HEK293 (cell line): Measurements from ENCODE around the gene TIMP4.

ENCODE experiments used
- CTCF ChIA-PET: fragments of 350-600 bp; formaldehyde crosslinking; extraction: SDS; loops from one replicate; lab custom pipeline; 2021; ENCODE audit warnings: antibody characterized with exemption; lab: Yijun Ruan, JAX
- POLR2A ChIA-PET: fragments of 300-600 bp; formaldehyde crosslinking; extraction: SDS; loops from one replicate; lab custom pipeline; 2020; ENCODE audit warnings: antibody characterized with exemption, inconsistent platforms; lab: Yijun Ruan, JAX
- H3K27ac ChIP-seq: fragments of 200-500 bp; sonication (Bioruptor generic); 2 replicates; pipeline ENCODE4 v1.5.1; 2014; ENCODE audit warnings: low read depth, low read length, control low read depth, inconsistent platforms; ENCODE audit errors: extremely low read depth
- H3K36me3 ChIP-seq, 2 experiments: fragments of 200-500 bp in 1 of 2; sonication (Bioruptor generic) in 1 of 2; 1 replicate in 1 of 2; 2 replicates in 1 of 2; pipeline ENCODE4 v1.5.1; 2014 to 2017; ENCODE audit warnings: inconsistent platforms in 2 of 2, low read length in 2 of 2; ENCODE audit not compliant: control insufficient read depth in 2 of 2, insufficient read depth in 1 of 2
- H3K4me1 ChIP-seq: fragments of 200-500 bp; sonication (Bioruptor generic); 2 replicates; pipeline ENCODE4 v1.5.1; 2014; ENCODE audit warnings: mild to moderate bottlenecking, low read length, inconsistent platforms; ENCODE audit not compliant: control insufficient read depth, insufficient read depth
- H3K4me3 ChIP-seq: 2 replicates; pipeline ENCODE4 v1.5.1; 2011; ENCODE audit warnings: low read depth, mild to moderate bottlenecking, control low read depth, low read length, moderate library complexity
- H3K9me3 ChIP-seq: fragments of 200-500 bp; sonication (Bioruptor generic); 2 replicates; pipeline ENCODE4 v1.5.1; 2014; ENCODE audit warnings: low read depth, low read length, inconsistent platforms; ENCODE audit not compliant: control insufficient read depth, insufficient read depth
- INSM2 ChIP-seq: fragments of 450-650 bp; formaldehyde crosslinking; IDR thresholded peaks from 2 replicates; pipeline ENCODE4 v1.5.1; 2016; ENCODE audit warnings: missing biosample characterization, missing genetic modification characterization
- REPIN1 ChIP-seq: fragments of 450-650 bp; formaldehyde crosslinking; IDR thresholded peaks from 2 replicates; pipeline ENCODE4 v1.5.1; 2017; ENCODE audit warnings: missing biosample characterization, missing genetic modification characterization, low read depth
- SP3 ChIP-seq: fragments of 450-650 bp; formaldehyde crosslinking; IDR thresholded peaks from 2 replicates; pipeline ENCODE4 v1.5.1; 2016; ENCODE audit warnings: missing biosample characterization, missing genetic modification characterization
- ZBTB21 ChIP-seq: fragments of 450-650 bp; formaldehyde crosslinking; IDR thresholded peaks from 2 replicates; pipeline ENCODE4 v1.5.1; 2017; ENCODE audit warnings: missing biosample characterization, missing genetic modification characterization
- ZEB2 ChIP-seq: fragments of 450-650 bp; formaldehyde crosslinking; IDR thresholded peaks from 2 replicates; pipeline ENCODE4 v1.5.1; 2016; ENCODE audit warnings: missing biosample characterization, missing genetic modification characterization
- ZNF148 ChIP-seq: fragments of 450-650 bp; formaldehyde crosslinking; IDR thresholded peaks from 2 replicates; pipeline ENCODE4 v1.5.0; 2017; ENCODE audit warnings: missing biosample characterization, missing genetic modification characterization, borderline replicate concordance
- ZNF155 ChIP-seq: fragments of 450-650 bp; formaldehyde crosslinking; IDR thresholded peaks from 2 replicates; pipeline ENCODE4 v1.5.1; 2016; ENCODE audit warnings: missing biosample characterization, missing genetic modification characterization
- ZNF157 ChIP-seq: fragments of 450-650 bp; formaldehyde crosslinking; IDR thresholded peaks from 2 replicates; pipeline ENCODE4 v1.5.1; 2016; ENCODE audit warnings: missing biosample characterization, missing genetic modification characterization
- ZNF16 ChIP-seq: fragments of 450-650 bp; formaldehyde crosslinking; IDR thresholded peaks from 2 replicates; pipeline ENCODE4 v1.5.1; 2016; ENCODE audit warnings: low read depth, missing biosample characterization, missing genetic modification characterization
- ZNF169 ChIP-seq: fragments of 450-650 bp; formaldehyde crosslinking; IDR thresholded peaks from 2 replicates; pipeline ENCODE4 v1.5.1; 2016; ENCODE audit warnings: missing biosample characterization, missing genetic modification characterization
- ZNF174 ChIP-seq: fragments of 450-650 bp; formaldehyde crosslinking; IDR thresholded peaks from 2 replicates; pipeline ENCODE4 v1.5.0; 2017; ENCODE audit warnings: missing biosample characterization, mild to moderate bottlenecking, missing genetic modification characterization
- ZNF302 ChIP-seq: fragments of 450-650 bp; formaldehyde crosslinking; IDR thresholded peaks from 2 replicates; pipeline ENCODE4 v1.5.1; 2016; ENCODE audit warnings: missing biosample characterization, missing genetic modification characterization, low read depth
- ZNF335 ChIP-seq: fragments of 450-650 bp; formaldehyde crosslinking; conservative IDR thresholded peaks from 2 replicates; pipeline ENCODE4 v1.5.1; 2016; ENCODE audit warnings: missing biosample characterization, missing genetic modification characterization
- ZNF391 ChIP-seq: fragments of 450-650 bp; formaldehyde crosslinking; IDR thresholded peaks from 2 replicates; pipeline ENCODE4 v1.5.1; 2016; ENCODE audit warnings: low read depth, missing biosample characterization, missing genetic modification characterization, borderline replicate concordance
- ZNF433 ChIP-seq: fragments of 450-650 bp; formaldehyde crosslinking; IDR thresholded peaks from 2 replicates; pipeline ENCODE4 v1.5.1; 2016; ENCODE audit warnings: missing biosample characterization, missing genetic modification characterization, low read depth
- ZNF501 ChIP-seq: fragments of 450-650 bp; formaldehyde crosslinking; IDR thresholded peaks from 2 replicates; pipeline ENCODE4 v1.5.1; 2016; ENCODE audit warnings: missing biosample characterization, missing genetic modification characterization
- ZNF548 ChIP-seq: fragments of 450-650 bp; formaldehyde crosslinking; IDR thresholded peaks from 2 replicates; pipeline ENCODE4 v1.5.1; 2016; ENCODE audit warnings: missing biosample characterization, missing genetic modification characterization
- ZNF610 ChIP-seq: fragments of 450-650 bp; formaldehyde crosslinking; IDR thresholded peaks from 2 replicates; pipeline ENCODE4 v1.5.1; 2016; ENCODE audit warnings: missing biosample characterization, missing genetic modification characterization, borderline replicate concordance
- ZNF629 ChIP-seq: fragments of 450-650 bp; formaldehyde crosslinking; IDR thresholded peaks from 2 replicates; pipeline ENCODE4 v1.5.1; 2017; ENCODE audit warnings: missing biosample characterization, missing genetic modification characterization
- ZNF670 ChIP-seq: fragments of 450-650 bp; formaldehyde crosslinking; IDR thresholded peaks from 2 replicates; pipeline ENCODE4 v1.5.1; 2016; ENCODE audit warnings: missing biosample characterization, missing genetic modification characterization, low read depth
- ZNF747 ChIP-seq: fragments of 450-650 bp; formaldehyde crosslinking; IDR thresholded peaks from 2 replicates; pipeline ENCODE4 v1.5.1; 2016; ENCODE audit warnings: missing biosample characterization, missing genetic modification characterization
- ZNF768 ChIP-seq: fragments of 450-650 bp; formaldehyde crosslinking; IDR thresholded peaks from 2 replicates; pipeline ENCODE4 v1.5.1; 2018; ENCODE audit warnings: missing biosample characterization, mild to moderate bottlenecking, missing genetic modification characterization
- ZXDB ChIP-seq: fragments of 450-650 bp; formaldehyde crosslinking; IDR thresholded peaks from 2 replicates; pipeline ENCODE4 v1.5.1; 2016; ENCODE audit warnings: missing biosample characterization, missing genetic modification characterization
- TF ChIP-seq, protein P1 (sequence below): fragments of 450-650 bp; formaldehyde crosslinking; IDR thresholded peaks from 2 replicates; pipeline ENCODE4 v1.5.1; 2017; ENCODE audit warnings: missing biosample characterization, missing genetic modification characterization

Gene TIMP4

GRCh38 chr3:12184541-12184940, 25.8 kb upstream of the TIMP4 start:
- ChIA-PET CTCF (interaction anchor here (0.6 to 1.2 kb wide), 2 partner anchors 294 to 361 kb away, joined by 3 read pairs; no protein-coding TSS in a partner anchor), POLR2A (no interaction called here)
- H3K36me3 ChIP-seq: no peaks in the 10 kb centered on the region
- H3K4me3 ChIP-seq: no peak overlapping the region
- H3K27ac ChIP-seq: no peak overlapping the region
- TF ChIP-seq ZNF335 (tag by site-specific recombination): no peak
- no peak for TF ChIP-seq ZNF148 (tag by site-specific recombination)
- no peak for TF ChIP-seq ZNF747 (tag by site-specific recombination)
- no peak for TF ChIP-seq ZNF670
- TF ChIP-seq ZNF768: no peak
- TF ChIP-seq ZNF174 (tag by site-specific recombination): no peak
- TF ChIP-seq ZBTB21 (tag by site-specific recombination): no peak
- TF ChIP-seq ZEB2 (tag by site-specific recombination): no peak
- TF ChIP-seq ZNF155 (tag by site-specific recombination): no peak
- TF ChIP-seq ZNF501 (tag by site-specific recombination): no peak
- no peak for TF ChIP-seq ZNF391
- TF ChIP-seq ZNF548 (tag by site-specific recombination): no peak
- TF ChIP-seq ZXDB (tag by site-specific recombination): no peak
- TF ChIP-seq, protein P1, sequence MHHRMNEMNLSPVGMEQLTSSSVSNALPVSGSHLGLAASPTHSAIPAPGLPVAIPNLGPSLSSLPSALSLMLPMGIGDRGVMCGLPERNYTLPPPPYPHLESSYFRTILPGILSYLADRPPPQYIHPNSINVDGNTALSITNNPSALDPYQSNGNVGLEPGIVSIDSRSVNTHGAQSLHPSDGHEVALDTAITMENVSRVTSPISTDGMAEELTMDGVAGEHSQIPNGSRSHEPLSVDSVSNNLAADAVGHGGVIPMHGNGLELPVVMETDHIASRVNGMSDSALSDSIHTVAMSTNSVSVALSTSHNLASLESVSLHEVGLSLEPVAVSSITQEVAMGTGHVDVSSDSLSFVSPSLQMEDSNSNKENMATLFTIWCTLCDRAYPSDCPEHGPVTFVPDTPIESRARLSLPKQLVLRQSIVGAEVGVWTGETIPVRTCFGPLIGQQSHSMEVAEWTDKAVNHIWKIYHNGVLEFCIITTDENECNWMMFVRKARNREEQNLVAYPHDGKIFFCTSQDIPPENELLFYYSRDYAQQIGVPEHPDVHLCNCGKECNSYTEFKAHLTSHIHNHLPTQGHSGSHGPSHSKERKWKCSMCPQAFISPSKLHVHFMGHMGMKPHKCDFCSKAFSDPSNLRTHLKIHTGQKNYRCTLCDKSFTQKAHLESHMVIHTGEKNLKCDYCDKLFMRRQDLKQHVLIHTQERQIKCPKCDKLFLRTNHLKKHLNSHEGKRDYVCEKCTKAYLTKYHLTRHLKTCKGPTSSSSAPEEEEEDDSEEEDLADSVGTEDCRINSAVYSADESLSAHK: no peak
- TF ChIP-seq ZNF610 (tag by site-specific recombination): no peak
- TF ChIP-seq ZNF157 (tag by site-specific recombination): no peak
- TF ChIP-seq, all 188 proteins: peak for 0
- Histone ChIP-seq H3K9me3 (no peaks in the 10 kb centered on the region), H3K4me1 (peaks cover 3% of the 10 kb centered on the region; the same call in 1 of the 2 replicates)

DNA sequence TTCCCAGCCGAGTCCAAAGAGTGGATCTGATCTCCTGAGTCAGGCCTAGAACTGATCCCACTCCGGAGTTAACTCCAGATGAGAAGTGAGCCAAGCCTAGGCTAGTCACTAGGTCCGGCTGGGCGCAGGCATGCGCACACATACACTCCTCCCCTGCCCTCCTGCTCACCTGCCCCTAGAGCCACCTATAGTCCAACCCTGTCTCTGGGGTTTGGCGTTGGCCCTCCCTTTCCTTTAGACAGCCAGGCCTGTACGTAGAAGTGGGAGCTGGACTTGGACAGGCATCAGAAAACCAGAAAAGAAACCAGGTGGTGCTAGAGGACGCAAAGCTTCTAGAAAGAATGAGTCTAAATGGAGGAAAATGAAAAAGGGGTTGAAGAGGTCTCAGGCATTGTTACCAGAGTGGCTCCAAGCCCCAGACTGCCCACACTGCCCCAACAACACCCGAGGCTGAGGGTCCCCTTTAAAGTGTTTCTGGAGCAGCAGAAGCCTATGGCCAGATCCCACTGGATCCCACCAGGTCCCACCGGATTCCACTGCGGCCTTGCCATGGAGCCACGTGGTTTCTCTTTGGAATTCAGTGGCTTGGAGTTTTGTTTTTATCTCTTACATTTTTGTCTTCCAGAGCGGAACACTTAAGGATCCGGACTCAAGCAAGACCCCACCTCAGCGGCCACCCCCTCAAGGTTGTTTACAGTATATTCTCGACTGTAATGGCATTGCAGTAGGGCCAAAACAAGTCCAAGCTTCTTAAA, 24.2 kb upstream of the TIMP4 start:
- peaks cover 1% of the 10 kb centered on the region; the same call in 1 of the 2 replicates for H3K4me1 ChIP-seq
- CTCF ChIA-PET: no interaction called here
- no peaks in the 10 kb centered on the region for H3K9me3 ChIP-seq
- H3K36me3 ChIP-seq: no peaks in the 10 kb centered on the region
- no peak overlapping the region for H3K27ac ChIP-seq
- no peak overlapping the region for H3K4me3 ChIP-seq
- POLR2A ChIA-PET: interaction anchor here (0.5 kb wide), 1 partner anchor 396 kb away, joined by 3 read pairs; no protein-coding TSS in a partner anchor
- TF ChIP-seq REPIN1 (tag by site-specific recombination): no peak
- TF ChIP-seq ZNF302 (tag by site-specific recombination): no peak
- no peak for TF ChIP-seq ZNF16 (tag by site-specific recombination)
- TF ChIP-seq, protein P1: no peak
- no peak for TF ChIP-seq ZNF670
- TF ChIP-seq SP3 (tag by site-specific recombination): no peak
- TF ChIP-seq ZNF629 (tag by site-specific recombination): no peak
- no peak for TF ChIP-seq INSM2 (tag by site-specific recombination)
- TF ChIP-seq ZNF169 (tag by site-specific recombination): no peak
- TF ChIP-seq ZNF433 (tag by site-specific recombination): no peak
- no peak for TF ChIP-seq ZXDB (tag by site-specific recombination)
